HG03097 (cell line): ENCODE results near the gene GALNT4.

Experiments
- ATAC-seq: cut with Tn5 transposase; IDR thresholded peaks from one replicate; pipeline ENCODE4 v1.9.1; 2021; ENCODE audit not compliant: unreplicated experiment, low FRiP score

GALNT4 gene

GRCh38 chr12:89497005-89497404 lies 27.6 kb downstream of the GALNT4 start:
- ATAC-seq = no peak

GRCh38 chr12:89494411-89495231 lies 30.0 kb downstream of the GALNT4 start:
- no peak for ATAC-seq

GRCh38 chr12:89493670-89494302 lies 30.8 kb downstream of the GALNT4 start:
- no peak for ATAC-seq

GRCh38 chr12:89492883-89493282 lies 31.7 kb downstream of the GALNT4 start:
- ATAC-seq = no peak

- ATAC-seq = no peak
Observed at GRCh38 chr12:89490922-89491321, 33.7 kb downstream of the GALNT4 start.

GRCh38 chr12:89486264-89486663 lies 38.3 kb downstream of the GALNT4 start:
- no peak for ATAC-seq

GRCh38 chr12:89484470-89484869 lies 40.1 kb downstream of the GALNT4 start:
- ATAC-seq = no peak

- ATAC-seq = no peak
Observed at GRCh38 chr12:89481213-89481914, 43.2 kb downstream of the GALNT4 start.

- no peak for ATAC-seq
Observed at GRCh38 chr12:89479982-89480381, 44.6 kb downstream of the GALNT4 start.

GRCh38 chr12:89477633-89478279 lies 46.8 kb downstream of the GALNT4 start:
- ATAC-seq = no peak

- ATAC-seq = no peak
Observed at GRCh38 chr12:89476904-89477595, 47.5 kb downstream of the GALNT4 start.

GRCh38 chr12:89476232-89476631 lies 48.4 kb downstream of the GALNT4 start:
- ATAC-seq = no peak

GRCh38 chr12:89475203-89475990 lies 49.2 kb downstream of the GALNT4 start:
- peak; percentile 42 for ATAC-seq

- no peak for ATAC-seq
Observed at GRCh38 chr12:89474615-89475014, 50.0 kb downstream of the GALNT4 start.
